Fibroblast of villous mesenchyme (primary cell): ENCODE data around the gene BANF2. TPM values are rescaled to one million over a fixed set of nuclear protein-coding genes. Genes with fewer than 3 reads are reported as not detected.

Experiments
- DNase-seq: peaks from one replicate; pipeline ENCODE4 v3.0.0-alpha.2; 2010; ENCODE audit warnings: low read depth
- H3K4me3 ChIP-seq: 2 replicates; pipeline ENCODE4 v1.5.1; 2011; ENCODE audit warnings: low read depth, mild to moderate bottlenecking, low read length
- CTCF ChIP-seq: IDR thresholded peaks from 2 replicates; pipeline ENCODE4 v1.5.1; 2012; ENCODE audit warnings: low read depth, mild to moderate bottlenecking, low read length; ENCODE audit not compliant: insufficient read depth
- total RNA-seq: library from RNA; depleted of rRNA; stranded (reverse); fragments of >200 nt; gene quantifications from 2 replicates; pipeline ENCODE4 v1.2.3, GENCODE V29; 2012

The BANF2 gene
- total RNA-seq, 1 donor: not detected

GRCh38 chr20:17732907-17733521 lies 33.2 kb downstream of the BANF2 start:
- TF ChIP-seq CTCF: no peak
- H3K4me3 ChIP-seq: no peak overlapping the region
- no peak for DNase-seq

GRCh38 chr20:17733767-17734304 lies 34.1 kb downstream of the BANF2 start:
- no peak overlapping the region for H3K4me3 ChIP-seq
- TF ChIP-seq CTCF: no peak
- DNase-seq: no peak

- no peak overlapping the region for H3K4me3 ChIP-seq
- DNase-seq: no peak
- TF ChIP-seq CTCF: no peak
Observed at GRCh38 chr20:17734374-17734773, 34.6 kb downstream of the BANF2 start.

- no peak for TF ChIP-seq CTCF
- DNase-seq: peak; percentile 85
- no peak overlapping the region for H3K4me3 ChIP-seq
Observed at GRCh38 chr20:17735206-17735804, 35.5 kb downstream of the BANF2 start.

GRCh38 chr20:17735959-17736621 lies 36.3 kb downstream of the BANF2 start:
- no peak overlapping the region for H3K4me3 ChIP-seq
- TF ChIP-seq CTCF: no peak
- no peak for DNase-seq

- DNase-seq: no peak
- H3K4me3 ChIP-seq: no peak overlapping the region
- no peak for TF ChIP-seq CTCF
Observed at GRCh38 chr20:17738154-17738553, 38.4 kb downstream of the BANF2 start.
